Measurements from ENCODE around the gene OPTC.
"Not testable (repeated sequence)": the region's sequence is repeated elsewhere in the genome, so short reads cannot be mapped to it uniquely, and the experiment has no call there.

Gene OPTC

DNA sequence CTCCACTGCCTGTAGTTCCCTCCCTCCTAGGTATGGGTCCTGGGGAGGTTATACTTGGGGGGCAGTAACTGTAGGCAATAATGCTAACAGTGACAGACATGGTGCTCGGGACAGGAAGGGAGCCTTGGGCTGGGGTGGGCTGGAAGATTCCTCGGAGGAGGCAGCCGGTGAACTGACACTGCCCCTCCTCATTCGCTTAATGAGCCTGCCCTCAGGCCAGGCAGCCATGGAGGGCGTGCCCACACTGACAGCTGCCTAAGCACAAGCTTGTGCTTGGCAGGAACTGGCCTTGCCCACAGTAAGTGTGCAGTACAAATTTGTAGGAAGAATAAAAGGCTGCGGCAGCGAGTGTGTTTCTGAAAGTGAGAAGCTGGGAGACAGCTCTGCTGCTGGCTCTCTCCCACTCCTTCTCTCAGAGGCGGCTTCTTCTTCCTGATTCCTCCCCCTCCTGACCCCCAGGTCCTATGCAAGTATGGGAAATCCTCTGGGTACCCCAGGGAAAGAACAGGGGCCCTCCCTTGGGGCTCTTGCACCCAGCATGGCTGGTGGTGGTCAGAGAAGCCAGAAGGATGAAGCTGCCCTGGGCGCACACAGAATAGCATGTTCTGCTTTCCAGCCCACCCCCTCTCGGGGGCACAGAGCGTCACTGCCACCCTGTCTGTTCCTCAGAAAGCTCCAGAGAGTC is 23.6 kb downstream of the OPTC start:
- DNase-seq (ENCODE audit: low read depth): no peak

DNA sequence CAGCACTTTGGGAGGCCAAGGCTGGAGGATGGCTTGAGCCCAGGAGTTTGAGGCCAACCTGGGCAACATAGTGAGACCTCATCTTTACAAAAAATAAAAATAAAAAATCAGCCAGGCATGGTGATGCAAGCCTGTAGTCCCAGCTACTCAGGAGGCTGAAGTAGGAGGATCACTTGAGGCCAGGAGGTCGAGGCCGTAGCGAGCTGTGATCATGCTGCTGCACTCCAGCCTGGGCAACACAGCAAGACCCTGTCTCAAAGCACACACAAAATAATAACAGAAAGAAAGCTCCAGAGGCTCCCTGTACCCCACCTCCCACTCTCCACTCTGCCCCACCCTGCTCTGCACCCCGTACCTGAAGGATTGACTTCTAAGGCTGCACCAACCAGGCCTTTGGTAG is 24.2 kb downstream of the OPTC start:
- not testable (repeated sequence) for DNase-seq (ENCODE audit: low read depth)

DNA sequence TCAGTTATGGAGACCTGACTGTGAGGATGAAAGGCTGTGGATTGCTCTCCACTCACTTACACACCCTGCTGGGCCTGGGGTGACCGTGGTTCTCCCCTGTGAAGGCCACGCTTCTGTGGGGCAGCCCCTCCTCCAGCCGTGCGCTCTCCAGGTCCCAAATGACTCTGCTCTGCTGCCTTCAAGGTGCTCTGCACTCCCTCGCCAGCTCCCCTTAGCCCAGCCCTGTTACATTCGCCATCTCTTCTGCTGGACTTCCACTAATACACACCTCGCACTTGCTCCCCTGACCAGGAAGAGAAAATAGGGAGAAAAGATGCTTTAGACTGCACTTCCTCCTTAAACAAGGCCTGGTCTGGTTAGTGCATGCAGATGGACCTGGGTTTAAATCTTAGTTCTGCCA is 24.6 kb downstream of the OPTC start:
- DNase-seq (ENCODE audit: low read depth): no peak

DNA sequence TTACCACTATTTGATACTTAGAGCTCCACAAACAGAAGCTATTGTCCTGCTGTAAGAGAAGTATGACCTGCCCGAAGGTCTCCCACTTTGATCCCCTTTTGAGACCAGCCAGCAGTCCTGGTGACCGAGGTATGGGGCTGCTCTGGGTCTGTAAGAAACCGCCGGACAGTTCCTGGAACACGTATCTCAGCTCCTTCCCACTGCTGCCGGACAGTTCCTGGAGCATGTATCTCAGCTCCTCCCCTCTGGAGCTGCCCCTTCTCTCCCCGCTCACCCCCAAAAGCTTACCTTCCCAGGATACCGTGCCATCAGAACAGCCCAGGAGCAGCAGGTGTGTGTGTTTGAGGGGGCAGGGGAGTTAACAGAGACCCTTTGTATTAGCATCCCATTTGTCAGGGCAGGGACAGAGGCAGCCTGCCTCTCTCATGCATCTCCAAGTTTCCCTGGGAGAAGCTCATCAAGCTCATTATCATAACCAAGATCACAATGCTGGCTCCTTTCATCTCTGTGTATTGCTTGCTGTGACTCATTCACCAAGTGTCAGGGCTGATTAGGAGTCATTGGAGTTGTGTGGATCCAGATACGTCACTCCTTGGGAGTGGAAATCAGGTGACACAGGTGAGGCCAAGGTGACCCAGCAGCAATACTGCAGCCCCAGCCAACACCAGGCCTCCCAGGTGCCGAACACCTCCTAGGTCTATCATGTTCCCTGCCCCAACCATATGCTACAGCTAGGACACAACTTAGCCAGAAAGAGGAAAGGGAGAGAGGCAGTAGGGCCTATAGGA is 25.3 kb downstream of the OPTC start:
- no peak for DNase-seq (ENCODE audit: low read depth)

DNA sequence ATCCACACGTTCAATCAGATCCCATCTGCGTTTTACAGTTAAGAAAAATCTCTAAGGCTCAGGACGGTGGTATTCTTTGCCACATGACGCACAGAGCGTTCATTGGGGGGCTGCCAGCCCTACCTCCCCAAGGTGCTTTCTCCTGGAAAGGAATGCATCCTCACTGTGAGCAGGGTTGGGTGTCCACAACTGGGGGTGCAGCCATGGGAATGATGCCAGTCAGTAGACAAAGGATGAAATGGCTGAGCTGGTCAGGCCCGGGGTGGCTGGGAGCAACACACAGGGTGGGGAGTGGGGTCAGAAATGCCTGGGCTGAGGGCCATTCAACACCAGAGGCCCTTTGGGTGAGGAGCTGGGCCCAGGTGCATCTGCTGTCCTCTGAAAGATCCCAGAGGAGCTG is 25.9 kb downstream of the OPTC start:
- no peak for DNase-seq (ENCODE audit: low read depth)

DNA sequence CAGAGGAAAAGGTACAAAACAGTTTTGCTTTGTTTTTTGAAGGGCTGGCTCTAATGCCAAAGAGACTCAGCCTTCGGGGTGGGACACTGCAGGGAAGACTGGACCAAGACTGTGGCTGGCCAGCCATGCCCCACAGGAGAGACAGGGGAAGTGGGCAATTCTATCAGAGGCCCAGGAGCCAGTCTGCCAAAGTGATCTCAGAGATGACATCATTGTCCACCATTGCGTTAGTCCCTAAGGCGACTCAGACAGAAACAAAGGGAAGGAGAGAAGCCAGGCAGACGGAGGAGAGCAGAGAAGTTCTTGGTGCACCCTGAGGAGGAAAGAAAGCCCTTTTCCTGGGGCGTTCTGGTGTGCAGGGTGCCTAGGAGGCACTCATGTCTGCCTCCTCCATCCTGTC is 26.4 kb downstream of the OPTC start:
- DNase-seq (ENCODE audit: low read depth): peak; percentile 33

DNA sequence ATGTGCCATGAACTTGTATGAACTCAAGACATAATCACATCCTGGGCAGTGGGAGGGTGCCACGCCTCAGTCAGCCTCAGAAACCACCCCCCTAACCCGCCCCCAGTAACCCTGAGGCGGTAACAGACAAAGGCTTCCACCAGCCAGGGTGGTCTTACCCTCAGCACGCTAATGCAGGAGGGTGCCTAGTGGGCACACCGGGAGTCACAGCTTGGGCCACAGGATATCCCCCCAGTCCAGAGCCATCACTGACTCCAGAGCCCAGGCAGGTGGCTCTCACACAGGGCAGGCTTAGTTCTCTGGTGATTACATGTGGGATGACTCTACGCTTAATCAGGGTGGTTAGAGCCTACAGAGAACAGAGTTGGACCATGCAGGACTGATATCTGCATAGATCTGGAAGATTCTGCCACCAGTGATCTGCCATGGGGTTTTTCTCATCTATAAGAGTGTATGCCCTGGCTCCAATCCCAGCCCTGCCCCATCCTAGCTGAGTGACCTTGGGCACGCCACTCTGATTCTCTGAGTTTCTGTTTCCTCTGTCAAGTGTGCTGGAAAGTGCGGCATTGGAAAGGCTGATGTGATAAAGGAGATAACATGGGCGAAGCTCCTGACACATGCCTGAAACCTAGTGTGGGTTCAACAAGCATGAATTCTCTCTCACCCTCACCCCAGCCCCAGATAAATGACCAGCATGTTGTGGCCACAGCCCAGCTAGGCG is 27.3 kb downstream of the OPTC start:
- DNase-seq (ENCODE audit: low read depth): no peak

DNA sequence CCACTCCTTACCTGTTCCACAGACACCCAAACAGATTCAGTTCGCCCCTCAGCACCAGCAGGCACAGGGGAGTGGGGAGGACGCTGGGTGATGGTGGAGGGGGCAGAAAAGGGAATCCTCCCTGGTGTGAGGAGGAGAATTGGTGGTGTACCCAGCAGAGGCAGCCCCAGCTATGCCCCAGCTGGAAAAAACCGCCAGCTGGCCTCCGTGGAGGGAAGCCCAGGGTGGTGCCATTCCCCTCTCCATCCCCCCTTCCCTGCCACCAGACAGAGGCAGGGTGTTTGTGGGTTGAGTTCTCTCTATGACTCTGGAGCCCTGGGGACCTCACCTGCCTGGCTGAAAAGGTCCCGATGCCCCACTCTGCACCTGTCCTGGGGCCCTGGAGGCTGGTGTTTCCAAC is 27.9 kb downstream of the OPTC start:
- DNase-seq (ENCODE audit: low read depth): no peak

DNA sequence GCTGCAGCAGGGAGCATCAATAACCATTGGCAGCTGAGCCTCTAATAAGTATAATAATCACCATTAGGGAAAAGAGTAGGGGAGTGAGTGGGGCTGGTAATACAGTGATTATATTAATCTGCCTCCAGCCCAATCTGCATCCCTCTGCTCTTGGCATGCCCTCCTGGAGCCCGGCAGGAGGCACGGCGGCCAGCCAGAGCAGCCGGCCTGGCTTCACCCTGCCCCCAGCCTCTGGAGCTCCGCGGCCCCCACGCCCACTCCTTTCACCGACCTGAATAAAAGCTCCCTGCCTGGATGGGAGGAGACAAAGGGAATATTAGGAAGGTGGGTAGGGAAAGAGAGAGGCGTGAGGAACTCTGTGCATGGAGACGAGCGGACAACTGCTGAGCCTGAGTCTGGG is 28.3 kb downstream of the OPTC start:
- DNase-seq (ENCODE audit: low read depth): no peak

DNA sequence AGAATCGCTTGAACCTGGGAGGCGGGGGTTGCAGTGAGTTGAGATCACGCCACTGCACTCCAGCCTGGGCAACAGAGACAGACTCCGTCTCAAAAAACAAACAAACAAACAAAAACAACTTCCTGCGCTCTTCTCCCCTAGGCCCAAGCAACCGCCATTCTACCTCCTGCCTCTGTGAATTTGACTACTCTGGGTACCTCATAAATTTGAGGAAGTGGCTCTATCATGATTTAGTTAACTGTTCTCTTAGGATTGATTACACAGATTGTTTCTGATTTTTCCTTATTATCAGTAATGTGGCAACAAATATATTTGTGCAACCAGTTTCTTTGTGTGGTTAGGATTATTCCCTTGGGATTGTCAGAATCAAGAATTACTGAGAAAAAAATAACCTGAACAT is 29.7 kb downstream of the OPTC start:
- DNase-seq (ENCODE audit: low read depth): no peak

DNA sequence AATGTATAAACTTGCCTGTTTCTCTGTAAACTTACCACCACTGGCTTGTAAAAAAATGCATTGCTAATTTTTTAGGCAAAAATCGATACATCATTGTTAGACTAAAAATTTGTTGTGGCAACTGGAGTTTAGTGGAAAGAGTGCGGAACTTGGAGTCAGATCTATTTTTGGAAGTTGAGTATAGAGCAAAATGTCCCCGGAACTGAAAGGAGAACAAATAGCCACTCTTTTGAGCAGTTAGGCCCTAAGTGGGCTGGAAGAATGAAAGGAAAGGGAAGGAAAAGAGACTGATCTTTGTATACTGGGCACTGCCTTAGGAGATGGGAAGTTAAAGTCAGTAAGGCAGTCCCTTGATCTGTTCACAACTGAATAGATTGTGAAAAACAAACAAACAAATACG is 30.2 kb downstream of the OPTC start:
- DNase-seq (ENCODE audit: low read depth): no peak

DNA sequence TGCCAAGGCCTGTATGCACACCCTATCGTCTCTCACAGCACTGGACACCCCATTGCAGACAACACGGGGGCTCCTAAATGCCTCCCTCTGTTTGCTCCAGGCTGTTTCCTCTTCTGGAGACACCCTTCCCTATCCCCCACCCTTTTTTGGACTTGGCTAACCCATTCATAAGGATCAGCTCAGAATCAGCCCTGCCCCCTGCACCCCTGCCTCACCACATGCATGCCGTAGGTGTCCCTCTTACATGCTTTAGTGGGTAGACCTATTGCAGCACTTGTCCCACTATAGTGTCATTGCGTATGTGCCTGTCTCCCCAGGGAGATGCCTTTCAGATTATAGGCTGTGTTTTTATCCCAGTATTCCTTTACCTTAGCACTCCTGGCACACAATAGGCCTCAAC is 30.9 kb downstream of the OPTC start:
- no peak for DNase-seq (ENCODE audit: low read depth)

DNA sequence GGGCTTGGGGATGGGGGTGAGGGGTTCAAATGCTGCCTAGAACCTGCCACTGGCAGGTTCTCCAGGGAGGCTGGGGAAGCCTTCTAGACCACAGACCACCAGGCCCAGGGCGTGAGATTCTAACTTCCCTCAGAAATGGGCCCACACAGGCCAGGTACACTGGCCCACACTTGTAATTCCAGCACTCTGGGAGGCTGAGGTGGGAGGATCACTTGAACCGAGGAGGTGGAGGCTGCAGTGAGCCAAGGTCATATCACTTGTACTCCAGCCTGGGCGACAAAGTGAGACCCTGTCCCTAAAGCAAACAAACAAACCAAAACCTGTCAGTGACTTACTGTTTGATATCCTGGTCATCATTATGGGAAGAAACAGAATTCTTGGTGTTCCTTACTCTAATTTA is 31.7 kb downstream of the OPTC start:
- no peak for DNase-seq (ENCODE audit: low read depth)

DNA sequence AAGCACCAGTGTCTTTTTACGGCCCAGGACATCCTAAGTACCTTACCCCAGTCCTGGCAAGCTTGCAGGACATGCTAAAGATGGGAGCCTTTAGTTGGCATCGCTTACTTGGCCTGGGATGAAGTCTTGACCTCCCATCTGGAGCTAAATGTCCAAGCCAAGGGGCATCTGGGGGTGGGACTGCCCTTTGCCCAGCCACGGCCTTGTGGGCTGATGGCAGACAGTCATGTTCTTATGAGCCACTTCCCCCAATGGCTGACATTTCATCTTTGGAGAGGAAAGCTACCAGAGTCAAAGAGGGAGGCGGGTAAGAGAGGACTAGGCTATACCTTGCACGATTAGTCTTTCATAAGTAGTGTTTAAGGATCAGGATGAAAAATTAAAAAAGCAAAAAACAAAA is 32.2 kb downstream of the OPTC start:
- no peak for DNase-seq (ENCODE audit: low read depth)

DNA sequence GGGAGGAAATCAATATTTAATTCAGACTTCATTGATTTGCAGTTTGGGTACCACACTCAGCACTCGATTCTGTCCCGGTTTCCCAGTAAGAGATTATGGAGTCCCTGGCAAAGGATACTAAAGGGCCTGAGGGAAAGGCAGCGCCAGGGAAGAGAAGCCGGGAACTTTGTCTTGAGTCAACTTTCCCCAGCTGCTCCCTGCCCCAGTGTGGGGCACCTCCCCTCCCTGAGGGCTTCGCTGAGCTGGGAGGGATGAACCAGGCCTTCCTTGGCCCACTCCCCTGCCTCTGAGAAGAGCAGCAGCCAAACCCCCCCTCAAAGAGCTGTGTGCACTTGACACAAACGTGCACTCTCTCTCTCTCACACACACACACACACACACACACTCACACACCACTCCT is 32.6 kb downstream of the OPTC start:
- no peak for DNase-seq (ENCODE audit: low read depth)

DNA sequence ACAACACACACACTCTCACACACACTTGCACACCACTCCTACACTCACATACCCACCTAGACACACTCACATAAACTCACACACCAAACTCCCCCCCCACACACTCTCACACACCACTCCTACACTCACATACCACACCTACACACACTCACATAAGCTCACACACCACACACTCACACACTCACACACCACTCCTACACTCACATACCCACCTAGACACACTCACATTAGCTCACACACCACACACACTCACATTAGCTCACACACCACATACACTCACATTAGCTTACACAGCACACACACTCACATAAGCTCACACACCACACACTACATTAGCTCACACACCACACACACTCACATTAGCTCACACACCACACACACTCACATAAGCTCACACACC is 33.1 kb downstream of the OPTC start:
- DNase-seq (ENCODE audit: low read depth): no peak

DNA sequence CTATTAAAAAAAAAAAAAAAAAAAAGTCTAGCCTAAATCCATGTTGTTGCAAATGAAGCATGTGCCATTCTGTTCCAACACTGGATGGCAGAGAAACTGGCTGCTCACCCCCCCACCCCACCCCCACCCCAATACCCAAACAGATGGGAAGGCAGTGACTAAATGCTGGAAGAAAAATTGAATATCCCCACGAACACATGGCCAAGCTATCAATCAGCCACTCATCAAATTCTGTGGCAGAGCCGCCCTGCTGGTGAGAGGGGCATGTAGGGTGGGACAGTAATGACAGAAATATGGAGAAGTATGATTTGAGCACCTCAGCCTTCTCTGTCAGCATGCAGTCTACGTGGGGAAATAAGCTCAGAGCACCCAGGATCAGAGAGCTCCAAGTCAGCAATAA is 34.1 kb downstream of the OPTC start:
- DNase-seq (ENCODE audit: low read depth): no peak

DNA sequence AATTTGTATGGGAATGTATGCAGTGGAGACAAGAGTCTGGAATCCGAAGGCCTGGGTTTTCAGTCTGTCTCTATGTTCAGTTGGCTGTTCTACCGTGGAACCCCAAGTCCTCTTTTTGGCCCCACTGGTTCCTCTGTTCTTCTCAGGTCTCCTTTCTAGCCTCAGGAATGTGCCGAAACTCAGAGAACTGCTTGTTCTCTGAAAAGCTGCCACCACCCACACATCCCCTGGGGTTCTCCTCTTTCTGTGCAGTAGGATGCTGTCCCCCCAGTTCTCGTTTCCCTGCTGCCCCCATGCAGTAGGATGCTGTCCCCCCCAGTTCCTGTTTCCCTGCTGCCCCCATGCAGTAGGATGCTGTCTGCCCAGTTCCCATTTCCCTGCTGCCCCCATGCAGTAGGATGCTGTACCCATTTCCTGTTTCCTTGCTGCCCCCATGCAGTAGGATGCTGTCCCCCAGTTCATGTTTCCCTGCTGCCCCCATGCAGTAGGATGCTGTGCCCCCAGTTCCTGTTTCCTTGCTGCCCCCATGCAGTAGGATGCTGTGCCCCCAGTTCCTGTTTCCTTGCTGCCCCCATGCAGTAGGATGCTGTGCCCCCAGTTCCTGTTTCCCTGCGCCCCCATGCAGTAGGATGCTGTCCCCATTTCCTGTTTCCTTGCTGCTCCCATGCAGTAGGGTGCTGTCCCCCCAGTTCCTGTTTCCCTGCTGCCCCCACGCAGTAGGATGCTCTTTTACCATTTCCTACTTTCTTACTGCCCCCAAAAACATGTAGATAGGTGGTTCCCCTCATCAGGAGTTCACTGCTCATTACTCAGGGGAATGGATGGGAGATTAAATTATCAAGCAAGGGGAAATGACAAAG is 35.3 kb downstream of the OPTC start:
- no peak for DNase-seq (ENCODE audit: low read depth)

DNA sequence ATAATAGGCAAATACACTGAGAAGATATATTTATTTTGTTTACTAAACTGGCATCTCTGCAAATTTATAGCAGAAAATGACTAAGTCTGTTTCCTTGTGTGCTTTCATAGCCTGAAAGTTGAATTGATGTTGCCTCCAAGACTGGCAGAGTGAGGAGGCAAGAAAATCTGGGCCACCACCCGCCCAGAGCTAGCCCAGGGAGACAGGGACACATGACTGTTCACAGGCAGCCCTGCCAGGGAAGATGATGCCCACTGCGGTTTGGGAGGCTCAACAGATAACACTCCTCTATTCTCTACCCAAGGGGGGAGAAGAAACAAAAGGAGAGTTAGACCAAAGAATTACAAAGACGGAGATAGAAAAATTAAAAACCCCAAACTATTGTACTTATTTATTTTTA is 37.1 kb downstream of the OPTC start:
- DNase-seq (ENCODE audit: low read depth): no peak

DNA sequence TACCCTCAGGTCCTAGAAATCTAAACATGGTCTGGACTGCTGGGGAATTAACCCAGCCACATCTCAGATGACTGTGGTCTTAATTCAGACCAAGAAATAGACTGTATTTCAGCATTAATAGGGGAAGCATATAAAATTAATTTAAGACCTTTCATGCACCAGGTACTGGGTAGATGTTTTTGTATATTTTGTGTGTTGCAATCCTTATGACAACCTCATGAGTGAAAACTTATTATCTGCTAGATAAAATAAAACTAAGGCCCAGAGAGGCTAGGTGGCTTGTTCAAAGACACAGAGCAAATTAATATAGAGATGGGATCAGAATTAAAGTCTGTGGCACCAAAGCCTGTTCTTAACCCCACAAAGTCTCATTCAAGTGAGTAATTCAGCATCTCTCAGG is 40.1 kb downstream of the OPTC start:
- DNase-seq (ENCODE audit: low read depth): no peak

DNA sequence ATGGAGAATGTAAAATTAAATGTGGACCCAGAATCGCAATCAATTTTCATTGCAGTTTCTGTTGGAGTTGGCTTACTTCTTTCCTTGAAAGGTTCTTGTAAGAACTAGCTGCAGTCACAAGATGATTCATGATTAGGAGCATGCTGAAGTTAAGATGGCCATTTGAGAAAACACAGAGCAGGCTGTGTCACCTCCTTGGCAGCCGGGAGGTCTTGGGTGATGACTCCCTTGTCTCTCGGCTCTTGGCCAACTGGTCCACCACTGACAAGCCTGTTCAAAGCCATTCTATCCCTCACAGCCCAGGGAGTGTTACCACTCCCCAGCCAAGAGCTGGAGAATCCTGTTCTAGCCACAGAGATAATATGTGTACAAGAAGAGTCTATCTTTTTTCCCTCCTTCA is 40.6 kb downstream of the OPTC start:
- DNase-seq (ENCODE audit: low read depth): peak; percentile 91

DNA sequence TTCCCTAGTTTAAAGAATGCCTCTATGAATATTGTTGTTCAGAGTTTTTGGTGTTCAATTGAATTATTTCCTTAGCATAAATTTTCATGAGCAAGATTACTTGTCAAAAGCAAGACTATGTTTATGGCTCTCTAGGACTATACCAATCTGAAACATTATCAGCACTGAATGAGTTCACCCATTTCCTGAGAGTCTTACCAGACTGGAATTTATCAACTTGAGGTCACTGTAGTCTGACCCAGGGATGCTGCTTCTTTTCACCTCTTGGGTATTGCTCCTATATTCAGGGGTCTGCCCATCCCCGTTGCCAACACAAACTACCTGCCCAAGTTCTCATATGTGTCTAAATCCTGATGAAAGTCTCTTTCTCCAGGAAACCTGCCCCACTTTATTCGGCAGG is 42.6 kb downstream of the OPTC start:
- DNase-seq (ENCODE audit: low read depth): peak; percentile 50
